Measurements from ENCODE around the gene CMTR1. TPM values are rescaled to one million over a fixed set of nuclear protein-coding genes. Genes with fewer than 3 reads are reported as not detected.

The CMTR1 gene
- total RNA-seq, 4 donors from 2014 or later: 27.0 to 65.7 (median 28.9) TPM

- no peaks in the 10 kb centered on the region for H3K9me3 ChIP-seq
- 86% methylated on average over 5 of the region's 5 CpGs for WGBS
- H3K36me3 ChIP-seq: no peaks in the 10 kb centered on the region
- H3K27ac ChIP-seq: no peak overlapping the region
- peaks cover 40% of the 10 kb centered on the region for H3K27me3 ChIP-seq
- TF ChIP-seq EP300 (IDR thresholded peaks at IDR 0.05) (no peak), CTCF (IDR thresholded peaks at IDR 0.05) (no peak), POLR2AphosphoS5 (IDR thresholded peaks at IDR 0.05) (no peak), POLR2A (IDR thresholded peaks at IDR 0.05) (no peak)
- H3K4me3 ChIP-seq: no peak overlapping the region
- H3K4me1 ChIP-seq: peaks cover 5% of the 10 kb centered on the region
- DNase-seq (ENCODE audit: low spot score in 2 of 2): no peak
Observed at GRCh38 chr6:37511201-37511600, 78.2 kb downstream of the CMTR1 start.

GRCh38 chr6:37511910-37512399, 78.9 kb downstream of the CMTR1 start:
- 67% methylated on average over 15 of the region's 16 CpGs for WGBS
- Histone ChIP-seq H3K4me3 (no peak overlapping the region), H3K27ac (no peak overlapping the region), H3K9me3 (no peaks in the 10 kb centered on the region), H3K27me3 (peaks cover 45% of the 10 kb centered on the region), H3K36me3 (no peaks in the 10 kb centered on the region), H3K4me1 (peaks cover 11% of the 10 kb centered on the region)
- DNase-seq (ENCODE audit: low spot score in 2 of 2): no peak
- TF ChIP-seq CTCF (IDR thresholded peaks at IDR 0.05) (no peak), EP300 (IDR thresholded peaks at IDR 0.05) (no peak), POLR2AphosphoS5 (IDR thresholded peaks at IDR 0.05) (no peak), POLR2A (IDR thresholded peaks at IDR 0.05) (no peak)

GRCh38 chr6:37512400-37513011, 79.5 kb downstream of the CMTR1 start:
- Histone ChIP-seq H3K4me1 (peaks cover 11% of the 10 kb centered on the region), H3K27me3 (peaks cover 45% of the 10 kb centered on the region), H3K9me3 (no peaks in the 10 kb centered on the region), H3K36me3 (no peaks in the 10 kb centered on the region), H3K27ac (no peak overlapping the region), H3K4me3 (no peak overlapping the region)
- TF ChIP-seq POLR2A (IDR thresholded peaks at IDR 0.05) (no peak), CTCF (IDR thresholded peaks at IDR 0.05) (no peak), EP300 (IDR thresholded peaks at IDR 0.05) (no peak), POLR2AphosphoS5 (IDR thresholded peaks at IDR 0.05) (no peak)
- WGBS: 53% methylated on average over 12 of the region's 12 CpGs
- DNase-seq (ENCODE audit: low spot score in 2 of 2): no peak

- H3K27me3 ChIP-seq: peaks cover 45% of the 10 kb centered on the region
- peaks cover 11% of the 10 kb centered on the region for H3K4me1 ChIP-seq
- H3K27ac ChIP-seq: no peak overlapping the region
- H3K4me3 ChIP-seq: no peak overlapping the region
- WGBS: 48% methylated on average over 8 of the region's 9 CpGs
- DNase-seq (ENCODE audit: low spot score in 2 of 2): no peak
- TF ChIP-seq POLR2A (IDR thresholded peaks at IDR 0.05) (no peak), CTCF (IDR thresholded peaks at IDR 0.05) (no peak), EP300 (IDR thresholded peaks at IDR 0.05) (no peak), POLR2AphosphoS5 (IDR thresholded peaks at IDR 0.05) (no peak)
- H3K36me3 ChIP-seq: no peaks in the 10 kb centered on the region
- no peaks in the 10 kb centered on the region for H3K9me3 ChIP-seq
Observed at GRCh38 chr6:37513155-37513554, 80.1 kb downstream of the CMTR1 start.

- TF ChIP-seq EP300 (IDR thresholded peaks at IDR 0.05): no peak
- no peak for TF ChIP-seq POLR2A (IDR thresholded peaks at IDR 0.05)
- TF ChIP-seq CTCF (IDR thresholded peaks at IDR 0.05): no peak
- TF ChIP-seq POLR2AphosphoS5 (IDR thresholded peaks at IDR 0.05): no peak
- no peaks in the 10 kb centered on the region for H3K36me3 ChIP-seq
- 59% methylated on average over 10 of the region's 10 CpGs for WGBS
Observed at GRCh38 chr6:37513576-37513975, 80.6 kb downstream of the CMTR1 start.

More at GRCh38 chr6:37513576-37513975, 80.6 kb downstream of the CMTR1 start:
- DNase-seq (ENCODE audit: low spot score in 2 of 2): no peak
- Histone ChIP-seq H3K27ac (no peak overlapping the region), H3K27me3 (peaks cover 45% of the 10 kb centered on the region), H3K4me3 (no peak overlapping the region), H3K4me1 (peaks cover 11% of the 10 kb centered on the region), H3K9me3 (no peaks in the 10 kb centered on the region)

All from suprapubic skin (tissue), 4 donors.